Right atrium auricular region (tissue), 2 donors: Measurements from ENCODE around the gene CREB5. TPM values are rescaled to one million over a fixed set of nuclear protein-coding genes. Genes with fewer than 3 reads are reported as not detected.
A peak's percentile ranks its signal among the peaks of the same experiment; 100 is the strongest.

Experiments
- DNase-seq: peaks from one replicate; pipeline ENCODE4 v3.0.0-alpha.2; 2019; ENCODE audit warnings: low spot score
- H3K27ac ChIP-seq, 2 donors: fragments of 200-600 bp; sonication (generic); 1 replicate in 1 of 2; 2 replicates in 1 of 2; pipeline ENCODE4 v1.5.1; 2016 to 2019
- H3K27me3 ChIP-seq, 2 donors: fragments of 200-600 bp; sonication (generic); one replicate each; pipeline versions ENCODE4 v1.5.1 to v1.6.0; 2017 to 2019
- H3K36me3 ChIP-seq: fragments of 200-600 bp; sonication (generic); one replicate; pipeline ENCODE4 v1.5.1; 2016
- H3K4me1 ChIP-seq, 2 donors: fragments of 200-600 bp; sonication (generic); one replicate each; pipeline versions ENCODE4 v1.5.1 to v1.6.0; 2017 to 2019
- H3K4me3 ChIP-seq, 2 donors: fragments of 200-600 bp; sonication (generic); 1 replicate in 1 of 2; 2 replicates in 1 of 2; pipeline ENCODE4 v1.5.1; 2017 to 2019; ENCODE audit warnings: mild to moderate bottlenecking in 1 of 2, moderate library complexity in 1 of 2
- H3K9me3 ChIP-seq, 2 donors: fragments of 200-600 bp; sonication (generic); one replicate each; pipeline ENCODE4 v1.5.1; 2019
- total RNA-seq, 2 donors: library from RNA; depleted of rRNA; stranded (reverse); fragments of >200 nt; gene quantifications; one replicate each; pipeline ENCODE4 v1.1.0, GENCODE V29; 2016
- TF ChIP-seq, protein P1 (sequence below), 2 donors: fragments of 200-600 bp; sonication (generic); IDR thresholded peaks; one replicate each; pipeline ENCODE4 v1.5.1; 2019; ENCODE audit warnings: antibody characterized with exemption in 2 of 2

The CREB5 gene
- total RNA-seq, 2 donors from 2014 or later = 10.5 to 20.8 TPM

DNA sequence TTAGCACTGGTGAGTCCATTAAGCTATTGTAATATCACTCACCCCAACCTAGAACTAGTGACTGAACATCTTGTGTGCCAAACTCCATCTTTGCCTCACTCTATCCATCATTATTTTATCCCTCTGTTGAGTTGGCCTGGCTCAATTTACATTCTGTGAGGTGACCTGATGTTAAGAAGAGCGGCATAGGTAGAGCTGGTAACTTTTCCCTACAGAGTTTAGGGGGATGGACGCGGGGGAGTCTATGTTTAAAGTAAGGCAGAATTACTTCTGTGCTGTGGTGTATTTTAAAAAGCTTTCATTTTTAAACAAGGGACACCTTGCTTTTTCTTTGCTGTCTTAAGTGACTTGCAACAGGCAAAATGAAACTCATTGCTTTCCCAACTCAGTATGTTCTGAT, 186.3 kb downstream of the CREB5 start:
- H3K4me3 ChIP-seq = no peak overlapping the region
- H3K27me3 ChIP-seq = no peaks in the 10 kb centered on the region
- H3K27ac ChIP-seq = no peak overlapping the region
- no peak for DNase-seq
- H3K9me3 ChIP-seq = no peaks in the 10 kb centered on the region
- H3K4me1 ChIP-seq = no peaks in the 10 kb centered on the region
- H3K36me3 ChIP-seq = no peaks in the 10 kb centered on the region
- TF ChIP-seq, protein P1, sequence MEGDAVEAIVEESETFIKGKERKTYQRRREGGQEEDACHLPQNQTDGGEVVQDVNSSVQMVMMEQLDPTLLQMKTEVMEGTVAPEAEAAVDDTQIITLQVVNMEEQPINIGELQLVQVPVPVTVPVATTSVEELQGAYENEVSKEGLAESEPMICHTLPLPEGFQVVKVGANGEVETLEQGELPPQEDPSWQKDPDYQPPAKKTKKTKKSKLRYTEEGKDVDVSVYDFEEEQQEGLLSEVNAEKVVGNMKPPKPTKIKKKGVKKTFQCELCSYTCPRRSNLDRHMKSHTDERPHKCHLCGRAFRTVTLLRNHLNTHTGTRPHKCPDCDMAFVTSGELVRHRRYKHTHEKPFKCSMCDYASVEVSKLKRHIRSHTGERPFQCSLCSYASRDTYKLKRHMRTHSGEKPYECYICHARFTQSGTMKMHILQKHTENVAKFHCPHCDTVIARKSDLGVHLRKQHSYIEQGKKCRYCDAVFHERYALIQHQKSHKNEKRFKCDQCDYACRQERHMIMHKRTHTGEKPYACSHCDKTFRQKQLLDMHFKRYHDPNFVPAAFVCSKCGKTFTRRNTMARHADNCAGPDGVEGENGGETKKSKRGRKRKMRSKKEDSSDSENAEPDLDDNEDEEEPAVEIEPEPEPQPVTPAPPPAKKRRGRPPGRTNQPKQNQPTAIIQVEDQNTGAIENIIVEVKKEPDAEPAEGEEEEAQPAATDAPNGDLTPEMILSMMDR (IDR thresholded peaks at IDR 0.05) = no peak

DNA sequence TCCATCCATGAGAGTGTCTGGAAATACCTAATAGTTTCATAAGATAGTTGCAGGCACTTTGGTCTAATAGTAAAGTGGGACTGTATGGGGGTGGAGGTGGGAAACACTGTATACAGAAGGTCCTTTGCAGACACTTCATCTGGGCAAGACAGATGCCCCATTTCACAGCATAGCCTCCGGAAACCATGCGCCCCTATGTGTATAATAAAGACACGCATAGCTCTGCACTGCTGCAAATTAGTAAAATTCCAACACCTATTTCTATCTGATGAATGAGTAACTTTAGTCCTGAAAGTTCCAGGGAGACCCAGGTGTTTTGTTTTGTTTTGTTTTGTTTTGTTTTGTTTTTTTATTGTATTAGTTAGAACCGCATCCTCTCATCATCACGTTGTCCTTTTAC, 187.1 kb downstream of the CREB5 start:
- TF ChIP-seq, protein P1 (IDR thresholded peaks at IDR 0.05) = no peak
- no peaks in the 10 kb centered on the region for H3K4me1 ChIP-seq

DNA sequence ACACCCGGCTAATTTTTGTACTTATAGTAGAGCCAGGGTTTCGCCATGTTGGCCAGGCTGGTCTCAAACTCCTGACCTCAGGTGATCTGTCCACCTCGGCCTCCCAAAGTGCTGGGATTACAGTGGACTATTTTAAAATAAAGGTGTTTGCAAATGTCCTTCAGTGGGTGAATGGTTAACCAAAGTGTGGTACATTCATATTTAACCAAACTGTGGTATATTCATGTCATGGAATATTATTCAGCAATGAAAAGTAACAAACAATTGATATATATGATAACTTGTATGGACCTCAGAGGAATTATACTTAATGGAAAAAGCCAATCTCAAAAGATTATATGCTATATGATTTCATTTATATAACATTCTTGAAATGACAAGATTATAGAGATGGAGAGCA, 190.0 kb downstream of the CREB5 start:
- Histone ChIP-seq H3K27me3 (no peaks in the 10 kb centered on the region), H3K4me1 (peaks cover 0 to 15% of the 10 kb centered on the region in 2 donors)
- TF ChIP-seq, protein P1 (IDR thresholded peaks at IDR 0.05) = no peak

More for the DNA sequence above, 187.1 kb downstream of the CREB5 start:
- Histone ChIP-seq H3K9me3 (no peaks in the 10 kb centered on the region), H3K27ac (no peak overlapping the region), H3K36me3 (no peaks in the 10 kb centered on the region), H3K4me3 (no peak overlapping the region), H3K27me3 (no peaks in the 10 kb centered on the region)
- no peak for DNase-seq

DNA sequence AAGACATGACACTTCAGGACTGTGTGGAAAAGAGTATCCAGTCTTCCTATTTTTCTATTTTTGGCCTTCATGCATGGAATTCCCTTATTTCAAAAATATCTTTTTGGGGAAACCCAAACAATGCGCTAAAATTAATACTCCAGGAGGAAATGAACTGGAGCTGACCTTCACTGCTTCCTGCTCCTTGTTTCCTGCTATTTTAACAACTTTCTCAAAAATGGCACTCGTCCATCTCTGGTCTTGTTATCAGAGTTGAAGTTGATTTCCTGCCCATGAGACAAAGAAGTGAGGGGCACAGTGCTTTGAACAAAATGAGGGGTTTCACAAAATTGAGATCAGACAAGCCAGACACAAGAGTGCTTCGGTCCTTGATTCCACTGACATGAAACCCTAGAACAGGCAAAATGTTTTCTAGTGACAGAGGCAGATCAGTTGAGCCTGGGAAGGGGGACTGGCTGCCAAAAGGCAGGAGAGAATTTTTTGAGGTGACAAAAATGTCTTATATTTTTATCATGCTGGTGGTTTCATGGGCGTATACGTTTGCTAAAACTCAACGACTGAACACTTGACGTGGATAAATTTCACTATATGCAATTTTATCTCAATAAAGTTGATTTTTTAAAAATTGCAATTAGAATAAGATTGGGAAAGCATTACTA, 193.2 kb downstream of the CREB5 start:
- Histone ChIP-seq H3K36me3 (no peaks in the 10 kb centered on the region), H3K27ac (peak overlapping the region in 1 of 2 donors; percentile 24), H3K27me3 (no peaks in the 10 kb centered on the region), H3K9me3 (no peaks in the 10 kb centered on the region), H3K4me1 (peaks cover 0 to 30% of the 10 kb centered on the region in 2 donors), H3K4me3 (no peak overlapping the region)
- no peak for DNase-seq
- TF ChIP-seq, protein P1 (IDR thresholded peaks at IDR 0.05) = no peak

More for the DNA sequence above, 190.0 kb downstream of the CREB5 start:
- Histone ChIP-seq H3K9me3 (no peaks in the 10 kb centered on the region), H3K36me3 (no peaks in the 10 kb centered on the region), H3K4me3 (no peak overlapping the region), H3K27ac (no peak overlapping the region)
- DNase-seq = no peak

DNA sequence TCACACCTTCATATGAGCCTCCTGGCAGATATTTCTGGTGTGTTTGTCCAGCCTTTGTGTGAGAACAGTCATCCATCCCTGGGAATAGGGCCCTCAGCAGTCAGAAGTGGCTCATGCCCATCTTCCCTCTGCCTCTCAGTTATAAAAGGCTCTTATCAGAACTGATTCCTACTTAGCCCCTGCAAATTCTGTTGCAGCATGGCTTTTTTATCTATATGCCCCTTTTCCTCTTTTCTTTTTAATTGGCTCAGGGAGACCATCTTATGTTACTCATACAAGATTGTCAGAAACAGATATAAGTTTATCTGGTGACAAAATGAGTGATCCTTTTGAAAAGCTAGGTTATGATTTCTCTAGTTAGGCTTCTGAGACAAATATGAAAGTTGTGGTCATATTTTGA, 194.1 kb downstream of the CREB5 start:
- no peak overlapping the region for H3K4me3 ChIP-seq
- no peaks in the 10 kb centered on the region for H3K36me3 ChIP-seq
- no peak overlapping the region for H3K27ac ChIP-seq
- no peaks in the 10 kb centered on the region for H3K27me3 ChIP-seq
- TF ChIP-seq, protein P1 (IDR thresholded peaks at IDR 0.05) = no peak
- H3K9me3 ChIP-seq = no peaks in the 10 kb centered on the region
- H3K4me1 ChIP-seq = peaks cover 0 to 30% of the 10 kb centered on the region in 2 donors
- DNase-seq = no peak

DNA sequence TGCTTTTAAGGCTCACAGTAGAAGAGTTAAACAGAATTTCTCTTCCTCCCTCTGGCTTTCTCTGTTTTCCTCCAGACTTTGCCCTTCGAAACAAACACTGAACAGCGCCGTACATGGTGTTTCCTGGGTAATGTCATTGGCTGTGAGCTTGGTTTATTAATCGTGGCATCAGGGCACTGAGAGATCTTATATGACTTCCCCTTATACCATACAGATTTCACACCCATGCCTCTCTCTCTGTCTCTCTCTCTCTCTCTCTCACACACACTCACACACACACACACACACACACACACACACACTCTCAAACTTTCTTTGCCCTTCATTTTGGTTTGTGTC, 195.5 kb downstream of the CREB5 start:
- no peaks in the 10 kb centered on the region for H3K9me3 ChIP-seq
- H3K36me3 ChIP-seq = no peaks in the 10 kb centered on the region
- no peak overlapping the region for H3K27ac ChIP-seq
- no peaks in the 10 kb centered on the region for H3K27me3 ChIP-seq
- TF ChIP-seq, protein P1 (IDR thresholded peaks at IDR 0.05) = no peak
- peaks cover 0 to 30% of the 10 kb centered on the region in 2 donors for H3K4me1 ChIP-seq
- DNase-seq = no peak
- no peak overlapping the region for H3K4me3 ChIP-seq
